ENCODE measurements around the gene CLEC4A. TPM values are rescaled to one million over a fixed set of nuclear protein-coding genes. Genes with fewer than 3 reads are reported as not detected.

The CLEC4A gene
- total and polyA plus RNA-seq, 2 of the 13 experiments (the other 11 are each of a cell fraction or from before 2014, with no cell fraction given), result 0.55 TPM; not detected in 1

DNA sequence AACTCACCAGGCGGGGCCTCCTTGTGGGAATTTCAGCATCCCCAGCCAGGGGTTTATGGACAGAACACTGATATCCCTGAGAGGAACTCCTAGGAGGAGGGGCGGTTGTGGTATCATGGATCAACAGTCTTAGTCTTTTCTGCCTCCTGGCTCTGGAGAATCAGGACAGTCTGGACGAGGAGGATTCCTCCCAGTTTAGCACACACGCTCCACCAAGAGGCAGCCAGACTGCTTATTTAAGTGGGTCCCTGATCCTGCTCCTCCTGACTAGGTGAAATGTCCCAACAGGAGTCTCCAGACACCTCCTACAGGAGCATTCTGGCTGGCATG is 23.0 kb downstream of the CLEC4A start (continued):
- TF ChIP-seq, protein P1, sequence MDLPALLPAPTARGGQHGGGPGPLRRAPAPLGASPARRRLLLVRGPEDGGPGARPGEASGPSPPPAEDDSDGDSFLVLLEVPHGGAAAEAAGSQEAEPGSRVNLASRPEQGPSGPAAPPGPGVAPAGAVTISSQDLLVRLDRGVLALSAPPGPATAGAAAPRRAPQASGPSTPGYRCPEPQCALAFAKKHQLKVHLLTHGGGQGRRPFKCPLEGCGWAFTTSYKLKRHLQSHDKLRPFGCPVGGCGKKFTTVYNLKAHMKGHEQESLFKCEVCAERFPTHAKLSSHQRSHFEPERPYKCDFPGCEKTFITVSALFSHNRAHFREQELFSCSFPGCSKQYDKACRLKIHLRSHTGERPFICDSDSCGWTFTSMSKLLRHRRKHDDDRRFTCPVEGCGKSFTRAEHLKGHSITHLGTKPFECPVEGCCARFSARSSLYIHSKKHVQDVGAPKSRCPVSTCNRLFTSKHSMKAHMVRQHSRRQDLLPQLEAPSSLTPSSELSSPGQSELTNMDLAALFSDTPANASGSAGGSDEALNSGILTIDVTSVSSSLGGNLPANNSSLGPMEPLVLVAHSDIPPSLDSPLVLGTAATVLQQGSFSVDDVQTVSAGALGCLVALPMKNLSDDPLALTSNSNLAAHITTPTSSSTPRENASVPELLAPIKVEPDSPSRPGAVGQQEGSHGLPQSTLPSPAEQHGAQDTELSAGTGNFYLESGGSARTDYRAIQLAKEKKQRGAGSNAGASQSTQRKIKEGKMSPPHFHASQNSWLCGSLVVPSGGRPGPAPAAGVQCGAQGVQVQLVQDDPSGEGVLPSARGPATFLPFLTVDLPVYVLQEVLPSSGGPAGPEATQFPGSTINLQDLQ (CRISPR knock-in tag; IDR thresholded peaks at IDR 0.05), result no peak
- TF ChIP-seq MXD4 (CRISPR knock-in tag; IDR thresholded peaks at IDR 0.05) (no peak), MTF2 (CRISPR knock-in tag; IDR thresholded peaks at IDR 0.05; ENCODE audit: borderline replicate concordance) (no peak), MED8 (CRISPR knock-in tag; IDR thresholded peaks at IDR 0.05; ENCODE audit: insufficient replicate concordance) (no peak), FOXK2 (IDR thresholded peaks at IDR 0.05) (no peak), HHEX (CRISPR knock-in tag; IDR thresholded peaks at IDR 0.05) (no peak), ZNF780A (CRISPR knock-in tag; IDR thresholded peaks at IDR 0.05) (no peak), FOSL2 (CRISPR knock-in tag; IDR thresholded peaks at IDR 0.05) (no peak)
- TF ChIP-seq, protein P2, sequence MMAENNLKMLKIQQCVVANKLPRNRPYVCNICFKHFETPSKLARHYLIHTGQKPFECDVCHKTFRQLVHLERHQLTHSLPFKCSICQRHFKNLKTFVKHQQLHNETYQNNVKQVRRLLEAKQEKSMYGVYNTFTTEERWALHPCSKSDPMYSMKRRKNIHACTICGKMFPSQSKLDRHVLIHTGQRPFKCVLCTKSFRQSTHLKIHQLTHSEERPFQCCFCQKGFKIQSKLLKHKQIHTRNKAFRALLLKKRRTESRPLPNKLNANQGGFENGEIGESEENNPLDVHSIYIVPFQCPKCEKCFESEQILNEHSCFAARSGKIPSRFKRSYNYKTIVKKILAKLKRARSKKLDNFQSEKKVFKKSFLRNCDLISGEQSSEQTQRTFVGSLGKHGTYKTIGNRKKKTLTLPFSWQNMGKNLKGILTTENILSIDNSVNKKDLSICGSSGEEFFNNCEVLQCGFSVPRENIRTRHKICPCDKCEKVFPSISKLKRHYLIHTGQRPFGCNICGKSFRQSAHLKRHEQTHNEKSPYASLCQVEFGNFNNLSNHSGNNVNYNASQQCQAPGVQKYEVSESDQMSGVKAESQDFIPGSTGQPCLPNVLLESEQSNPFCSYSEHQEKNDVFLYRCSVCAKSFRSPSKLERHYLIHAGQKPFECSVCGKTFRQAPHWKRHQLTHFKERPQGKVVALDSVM (CRISPR knock-in tag; IDR thresholded peaks at IDR 0.05), result no peak

DNA sequence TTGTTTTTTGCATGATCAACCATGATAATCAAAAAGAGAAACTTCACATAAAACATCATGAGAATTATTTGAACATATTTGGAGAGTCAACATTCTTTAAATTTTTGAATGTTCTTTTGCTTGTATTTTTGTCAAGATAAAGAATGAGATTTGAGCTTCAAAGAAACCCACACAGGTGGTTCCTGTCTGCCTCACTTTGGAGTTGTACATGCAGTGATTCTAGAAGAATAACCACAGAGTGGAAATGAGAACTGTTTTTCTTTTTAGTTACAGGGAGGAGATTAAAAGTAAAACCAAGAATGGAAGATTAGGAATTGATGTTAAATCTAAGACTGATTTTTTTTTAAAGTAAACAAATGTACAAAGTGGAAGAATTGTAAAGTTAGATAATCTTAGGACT is 31.1 kb downstream of the CLEC4A start:
- H3K9ac ChIP-seq (ENCODE audit: insufficient read depth, low read depth, low read length), result no peak overlapping the region
- no peaks in the 10 kb centered on the region for H3K27me3 ChIP-seq (ENCODE audit: control insufficient read depth in 1 of 2, insufficient read depth in 2 of 2, low read length in 2 of 2)
- H2AFZ ChIP-seq (ENCODE audit: low read length), result no peak overlapping the region
- H3K27ac ChIP-seq (ENCODE audit: extremely low read length, insufficient read depth, low read length), result no peak overlapping the region
- intact Hi-C loops (cut with micrococcal nuclease; ENCODE audit: unreplicated experiment) (no loop called here), in situ Hi-C loops (cut with HindIII; ENCODE audit: extremely low pct_ligation_motif_present, low pct_unique_long_range_greater_than_20kb) (no loop called here)
- no peak overlapping the region for H3K4me2 ChIP-seq (ENCODE audit: low read depth, low read length)
- H3K4me1 ChIP-seq (ENCODE audit: insufficient read depth, low read length), result no peaks in the 10 kb centered on the region
- ATAC-seq (no peak), DNase-seq (ENCODE audit: low spot score) (no peak), FAIRE-seq (no peak)
- H3K4me3 ChIP-seq (replicated peaks in 1 of 3; ENCODE audit: insufficient read depth in 1 of 3, low read depth in 2 of 3, low read length in 3 of 3), result no peak overlapping the region
- no peaks in the 10 kb centered on the region for H4K20me1 ChIP-seq (ENCODE audit: insufficient read depth, low read length)
- BruUV-seq (replicated peaks), result no TSS peak
- ChIA-PET POLR2A (no interaction called here), CTCF (ENCODE audit: low intra/inter-chr PET ratio, low total read pairs) (no interaction called here)
- no peaks in the 10 kb centered on the region for H3K9me3 ChIP-seq (ENCODE audit: low read length)
- H3K79me2 ChIP-seq (ENCODE audit: insufficient read depth, low read length), result no peaks in the 10 kb centered on the region
- no peaks in the 10 kb centered on the region for H3K36me3 ChIP-seq (replicated peaks in 1 of 2; ENCODE audit: control insufficient read depth in 1 of 2, insufficient read depth in 2 of 2, low read length in 2 of 2)
- TF ChIP-seq ZNF235 (CRISPR knock-in tag; IDR thresholded peaks at IDR 0.05; ENCODE audit: borderline replicate concordance), result no peak
- no peak for TF ChIP-seq ZSCAN29 (CRISPR knock-in tag; conservative IDR thresholded peaks at IDR 0.05)
- no peak for TF ChIP-seq ELF3 (CRISPR knock-in tag; IDR thresholded peaks at IDR 0.05)
- no peak for TF ChIP-seq ZNF775 (CRISPR knock-in tag; IDR thresholded peaks at IDR 0.05; ENCODE audit: borderline replicate concordance)
- TF ChIP-seq KLF12 (CRISPR knock-in tag; IDR thresholded peaks at IDR 0.05; ENCODE audit: borderline replicate concordance), result no peak
- no peak for TF ChIP-seq HOXA3 (CRISPR knock-in tag; IDR thresholded peaks at IDR 0.05)
- no peak for TF ChIP-seq SUZ12 (IDR thresholded peaks at IDR 0.05; ENCODE audit: low read depth, low read length)
- TF ChIP-seq RBM22 (optimal IDR thresholded peaks at IDR 0.05; ENCODE audit: low read length), result no peak
- no peak for TF ChIP-seq KLF9 (CRISPR knock-in tag; IDR thresholded peaks at IDR 0.05; ENCODE audit: low read depth)
- TF ChIP-seq ZMYM3 (CRISPR knock-in tag; IDR thresholded peaks at IDR 0.05), result no peak
- TF ChIP-seq, protein P3, sequence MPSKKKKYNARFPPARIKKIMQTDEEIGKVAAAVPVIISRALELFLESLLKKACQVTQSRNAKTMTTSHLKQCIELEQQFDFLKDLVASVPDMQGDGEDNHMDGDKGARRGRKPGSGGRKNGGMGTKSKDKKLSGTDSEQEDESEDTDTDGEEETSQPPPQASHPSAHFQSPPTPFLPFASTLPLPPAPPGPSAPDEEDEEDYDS (CRISPR knock-in tag; IDR thresholded peaks at IDR 0.05), result no peak
- TF ChIP-seq, protein P4, sequence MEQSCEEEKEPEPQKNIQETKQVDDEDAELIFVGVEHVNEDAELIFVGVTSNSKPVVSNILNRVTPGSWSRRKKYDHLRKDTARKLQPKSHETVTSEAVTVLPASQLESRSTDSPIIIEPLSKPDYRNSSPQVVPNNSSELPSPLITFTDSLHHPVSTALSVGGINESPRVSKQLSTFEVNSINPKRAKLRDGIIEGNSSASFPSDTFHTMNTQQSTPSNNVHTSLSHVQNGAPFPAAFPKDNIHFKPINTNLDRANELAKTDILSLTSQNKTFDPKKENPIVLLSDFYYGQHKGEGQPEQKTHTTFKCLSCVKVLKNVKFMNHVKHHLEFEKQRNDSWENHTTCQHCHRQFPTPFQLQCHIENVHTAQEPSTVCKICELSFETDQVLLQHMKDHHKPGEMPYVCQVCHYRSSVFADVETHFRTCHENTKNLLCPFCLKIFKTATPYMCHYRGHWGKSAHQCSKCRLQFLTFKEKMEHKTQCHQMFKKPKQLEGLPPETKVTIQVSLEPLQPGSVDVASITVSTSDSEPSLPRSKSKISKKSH (CRISPR knock-in tag; IDR thresholded peaks at IDR 0.05; ENCODE audit: borderline replicate concordance), result no peak
